Measurements from ENCODE around the gene DGKI. TPM values are rescaled to one million over a fixed set of nuclear protein-coding genes. Genes with fewer than 3 reads are reported as not detected.
A peak's percentile ranks its signal among the peaks of the same experiment; 100 is the strongest.

DGKI gene
- 1.4 TPM for polyA plus RNA-seq
- long read RNA-seq, donor 1, result 0 reads
- long read RNA-seq, donor 2, partial matches to known transcripts, result 976 of 976 reads
- long read RNA-seq, donor 2, other reads (novel, unspliced or antisense), result 0 of 976 reads
- long read RNA-seq, donor 3, result 0 reads
- long read RNA-seq, donor 4, result 0 reads
- long read RNA-seq, donor 5, partial matches to known transcripts, result 437 of 437 reads
- long read RNA-seq, donor 5, other reads (novel, unspliced or antisense), result 0 of 437 reads
- long read RNA-seq, donor 6, partial matches to known transcripts, result 1,130 of 1,130 reads
- long read RNA-seq, donor 6, other reads (novel, unspliced or antisense), result 0 of 1,130 reads
- long read RNA-seq, donor 7, result 0 reads
- long read RNA-seq, donor 8, partial matches to known transcripts, result 0 of 5 reads
- long read RNA-seq, donor 8, other reads (novel, unspliced or antisense), result 5 of 5 reads
- long read RNA-seq, donor 9, partial matches to known transcripts, result 1,136 of 1,136 reads
- long read RNA-seq, donor 9, other reads (novel, unspliced or antisense), result 0 of 1,136 reads
- long read RNA-seq, donor 10, result 0 reads
- long read RNA-seq, donor 11, result 0 reads

DNA sequence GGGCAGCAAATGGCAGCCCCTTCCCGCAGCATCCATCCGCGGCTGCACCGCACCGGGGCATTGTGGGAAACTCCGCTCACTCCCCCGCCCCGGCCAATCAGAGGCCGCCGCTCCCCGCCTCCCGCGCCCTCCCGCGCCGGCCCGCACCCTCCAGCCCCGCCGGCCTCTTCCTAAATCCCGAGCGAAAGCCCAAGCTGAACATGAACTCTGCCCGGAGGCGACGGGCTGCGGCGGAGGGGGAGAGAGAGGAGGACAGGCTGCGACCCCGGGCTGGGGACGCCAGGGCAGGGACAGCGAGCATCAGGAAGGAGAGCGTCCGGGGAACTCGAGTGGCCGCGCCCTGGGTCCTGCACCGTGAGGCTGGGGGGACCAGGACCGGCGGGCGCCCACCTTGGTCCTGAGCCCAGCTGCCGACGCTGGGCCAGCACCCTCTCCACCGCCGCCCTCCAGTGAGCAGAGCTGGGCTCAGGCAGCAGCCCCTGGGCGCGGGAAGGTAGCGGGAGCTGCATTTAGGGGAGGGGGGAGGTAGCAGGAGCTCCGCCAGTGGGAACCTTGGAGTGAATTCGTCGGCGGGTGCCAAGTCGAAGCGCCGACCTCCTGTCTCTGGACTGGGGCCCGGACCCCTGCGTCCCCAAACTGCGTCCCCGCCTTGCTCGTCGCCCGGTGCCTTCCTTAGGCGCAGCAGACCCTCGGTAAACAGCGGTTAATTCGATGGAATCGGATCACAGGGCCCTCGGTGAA is at the start of gene DGKI:
Gene DGKI (minus strand): TSS at position 148 of the 741 bp plus-strand sequence.
- Histone ChIP-seq H3K4me3 (ENCODE audit: low read length) (peak within 1 kb of the TSS; percentile 28), H3K4me1 (ENCODE audit: control insufficient read depth, insufficient read depth, low read length) (no peaks in the 10 kb centered on the region), H3K9me3 (ENCODE audit: control insufficient read depth, low read depth, low read length) (peaks cover 7% of the 10 kb centered on the region), H3K27me3 (ENCODE audit: control insufficient read depth, insufficient read depth, low read length) (peaks cover 56% of the 10 kb centered on the region), H3K27ac (ENCODE audit: low read length) (peak within 1 kb of the TSS; percentile 22), H3K36me3 (ENCODE audit: control insufficient read depth, insufficient read depth, low read length) (no peaks in the 10 kb centered on the region)
- peak in 1 of 2 donors; percentile 27 for DNase-seq
- 0% methylated on average over 5 of the region's 66 CpGs for WGBS (ENCODE audit: insufficient coverage, low lambda C conversion rate)

DNA sequence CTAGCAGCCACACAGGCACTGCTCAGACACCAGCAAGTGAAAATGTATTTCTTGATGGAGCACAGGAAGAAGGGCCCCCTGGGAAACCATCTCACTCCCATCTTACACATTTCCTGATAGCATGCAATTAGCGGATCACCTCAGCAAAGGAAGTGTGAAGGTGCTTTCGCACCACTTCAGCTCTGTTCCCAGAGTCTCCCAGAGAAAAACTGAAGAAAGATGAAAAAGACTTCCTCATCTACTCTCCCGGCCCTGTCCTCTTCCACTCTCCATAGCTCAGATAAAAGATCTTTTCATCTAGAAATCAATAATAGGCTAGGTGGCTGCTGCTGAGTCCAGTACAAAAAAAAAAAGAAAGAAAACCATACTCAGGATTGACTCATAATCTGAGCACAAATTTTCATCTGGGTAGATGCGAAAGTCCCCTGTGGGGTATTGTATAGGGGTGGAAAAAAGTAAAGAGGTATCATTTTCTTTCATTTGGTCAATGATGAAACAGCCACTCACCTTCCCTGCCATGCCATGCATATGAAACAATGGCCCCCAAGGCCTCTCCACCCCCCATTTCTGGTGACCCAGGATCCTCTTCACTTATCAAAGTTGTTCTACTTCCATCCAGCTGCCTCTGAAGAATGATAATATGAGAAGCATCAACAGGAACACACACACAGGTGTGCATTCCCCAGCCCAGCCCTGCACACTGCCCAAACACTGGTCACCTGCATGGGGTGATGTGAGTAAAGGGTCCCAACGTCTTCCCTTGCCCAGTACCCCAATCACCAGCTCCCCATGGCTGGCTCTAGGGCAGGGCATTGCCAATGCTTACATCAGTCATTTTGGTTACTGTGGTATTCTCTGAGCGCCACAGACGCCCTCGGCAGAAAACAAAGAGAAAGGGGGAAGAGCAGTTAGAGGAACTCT is 48.8 kb upstream of the DGKI start:
- Histone ChIP-seq H3K36me3 (ENCODE audit: control insufficient read depth, insufficient read depth, low read length) (peaks cover 62% of the 10 kb centered on the region), H3K9me3 (ENCODE audit: control insufficient read depth, low read depth, low read length) (no peaks in the 10 kb centered on the region), H3K4me1 (ENCODE audit: control insufficient read depth, insufficient read depth, low read length) (peaks cover 3% of the 10 kb centered on the region), H3K27me3 (ENCODE audit: control insufficient read depth, insufficient read depth, low read length) (no peaks in the 10 kb centered on the region), H3K4me3 (ENCODE audit: low read length) (no peak overlapping the region), H3K27ac (ENCODE audit: low read length) (no peak overlapping the region)
- DNase-seq, result no peak
- 100% methylated on average over 1 of the region's 8 CpGs for WGBS (ENCODE audit: insufficient coverage, low lambda C conversion rate)

DNA sequence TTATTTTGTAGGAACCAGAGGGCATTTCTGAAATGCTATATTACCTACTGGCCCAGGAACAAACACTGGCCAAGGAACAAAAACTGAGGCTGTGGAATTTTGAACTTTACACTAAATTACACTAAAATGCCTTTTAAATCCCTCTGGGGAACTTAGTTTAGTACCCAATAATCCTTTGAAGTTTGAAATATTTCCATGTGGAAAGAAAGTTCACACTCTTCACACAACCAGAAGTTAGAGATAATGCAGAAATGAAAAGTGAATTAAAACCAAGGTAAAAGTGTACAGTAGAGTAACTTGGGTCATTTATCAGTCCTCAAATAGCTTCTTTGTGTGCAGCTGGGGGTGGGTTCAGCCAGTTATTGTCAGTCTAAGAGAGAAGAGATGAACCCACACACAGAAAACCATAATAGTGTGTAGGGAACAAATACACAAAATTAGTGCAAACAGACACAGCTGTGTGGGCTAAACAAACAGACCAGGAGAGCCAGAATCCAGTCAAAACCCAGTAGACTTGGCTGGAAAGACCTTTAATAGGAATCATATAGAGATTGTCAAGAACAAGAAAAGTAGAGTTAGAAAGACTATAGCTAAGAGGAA is 46.5 kb upstream of the DGKI start:
- Histone ChIP-seq H3K4me1 (ENCODE audit: control insufficient read depth, insufficient read depth, low read length) (no peaks in the 10 kb centered on the region), H3K9me3 (ENCODE audit: control insufficient read depth, low read depth, low read length) (no peaks in the 10 kb centered on the region), H3K4me3 (ENCODE audit: low read length) (no peak overlapping the region), H3K27ac (ENCODE audit: low read length) (no peak overlapping the region), H3K36me3 (ENCODE audit: control insufficient read depth, insufficient read depth, low read length) (peaks cover 61% of the 10 kb centered on the region), H3K27me3 (ENCODE audit: control insufficient read depth, insufficient read depth, low read length) (no peaks in the 10 kb centered on the region)
- no peak for DNase-seq

DNA sequence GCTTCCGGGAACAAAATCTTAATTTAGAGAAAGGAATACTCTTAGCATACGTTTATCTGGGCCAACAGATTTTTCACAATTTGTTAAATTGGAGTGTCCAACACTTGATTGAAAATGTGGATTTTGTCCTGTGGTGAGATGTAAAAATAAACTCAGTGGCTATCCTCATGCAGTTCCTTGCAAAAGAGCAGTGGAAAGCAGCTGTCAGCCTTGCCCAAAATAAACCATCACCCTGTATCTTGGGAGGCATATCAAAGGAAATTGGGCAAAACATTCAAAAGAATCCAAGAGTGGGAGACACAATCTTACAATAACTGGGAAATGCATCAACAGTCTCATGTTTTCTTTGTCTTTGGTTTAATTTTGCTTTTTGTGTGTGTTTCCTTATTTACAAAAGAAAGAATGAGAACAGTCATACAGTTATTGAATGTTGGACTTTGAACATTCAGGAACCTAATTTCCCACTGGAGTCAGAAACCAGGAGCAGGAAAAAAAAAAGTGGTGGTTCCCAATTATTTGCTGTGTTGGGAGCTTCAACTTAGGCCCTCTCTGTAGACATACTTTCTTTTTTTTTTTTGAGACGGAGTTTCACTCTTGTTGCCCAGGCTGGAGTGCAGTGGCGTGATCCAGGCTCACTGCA is 44.4 kb upstream of the DGKI start:
- Histone ChIP-seq H3K9me3 (ENCODE audit: control insufficient read depth, low read depth, low read length) (no peaks in the 10 kb centered on the region), H3K27ac (ENCODE audit: low read length) (no peak overlapping the region), H3K36me3 (ENCODE audit: control insufficient read depth, insufficient read depth, low read length) (peaks cover 62% of the 10 kb centered on the region), H3K4me1 (ENCODE audit: control insufficient read depth, insufficient read depth, low read length) (no peaks in the 10 kb centered on the region), H3K4me3 (ENCODE audit: low read length) (no peak overlapping the region), H3K27me3 (ENCODE audit: control insufficient read depth, insufficient read depth, low read length) (no peaks in the 10 kb centered on the region)
- no peak for DNase-seq
- WGBS (ENCODE audit: insufficient coverage, low lambda C conversion rate), result no CpG with 5 or more reads among the region's 4 CpGs

DNA sequence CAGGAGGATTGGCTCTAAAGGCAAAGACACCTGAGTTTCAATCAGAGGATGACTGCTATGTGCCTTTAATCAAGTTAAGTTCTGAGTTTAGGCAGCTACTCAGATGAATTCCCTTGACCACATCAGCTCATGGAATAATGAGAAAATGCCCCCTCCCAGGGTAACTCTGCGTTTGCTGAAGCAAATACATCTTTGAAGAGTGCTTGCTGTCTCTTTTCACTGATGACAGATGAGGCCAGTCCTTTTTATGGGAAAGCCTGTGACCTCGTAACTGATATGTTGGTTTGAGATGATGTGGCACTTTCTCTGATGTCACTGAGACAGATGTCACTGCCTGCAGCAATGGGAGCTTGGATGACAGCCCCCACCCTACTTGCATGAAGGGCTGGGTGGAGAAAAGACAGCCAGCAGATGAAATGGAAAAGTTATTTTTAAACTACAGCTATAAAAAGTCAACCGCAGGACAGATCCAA is 43.7 kb upstream of the DGKI start:
- peaks cover 62% of the 10 kb centered on the region for H3K36me3 ChIP-seq (ENCODE audit: control insufficient read depth, insufficient read depth, low read length)
- no peaks in the 10 kb centered on the region for H3K9me3 ChIP-seq (ENCODE audit: control insufficient read depth, low read depth, low read length)
- no peak overlapping the region for H3K27ac ChIP-seq (ENCODE audit: low read length)
- H3K4me1 ChIP-seq (ENCODE audit: control insufficient read depth, insufficient read depth, low read length), result no peaks in the 10 kb centered on the region
- H3K4me3 ChIP-seq (ENCODE audit: low read length), result no peak overlapping the region
- H3K27me3 ChIP-seq (ENCODE audit: control insufficient read depth, insufficient read depth, low read length), result no peaks in the 10 kb centered on the region
- DNase-seq, result no peak
- 100% methylated on average over 1 of the region's 3 CpGs for WGBS (ENCODE audit: insufficient coverage, low lambda C conversion rate)

DNA sequence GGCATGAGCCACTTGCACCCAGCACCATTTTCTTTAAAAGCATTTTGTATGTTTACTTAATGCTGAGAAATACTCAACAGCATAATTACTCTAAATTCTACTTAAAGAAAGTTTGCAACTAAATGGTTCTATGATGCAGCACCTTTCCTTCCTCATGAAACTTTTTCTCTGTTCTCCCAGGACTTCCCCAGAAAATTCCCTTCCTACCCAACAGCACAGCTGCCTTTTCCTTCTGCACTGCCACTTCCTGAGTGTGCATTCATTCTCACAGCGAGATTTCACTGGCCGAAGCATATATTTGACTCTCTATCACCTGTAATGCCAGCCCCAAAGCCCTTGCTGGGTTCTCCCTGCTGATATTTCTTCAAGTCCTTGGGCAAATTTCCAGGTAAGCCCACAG is 41.5 kb upstream of the DGKI start:
- WGBS (ENCODE audit: insufficient coverage, low lambda C conversion rate), result no CpG with 5 or more reads among the region's 2 CpGs
- peaks cover 57% of the 10 kb centered on the region for H3K36me3 ChIP-seq (ENCODE audit: control insufficient read depth, insufficient read depth, low read length)

DNA sequence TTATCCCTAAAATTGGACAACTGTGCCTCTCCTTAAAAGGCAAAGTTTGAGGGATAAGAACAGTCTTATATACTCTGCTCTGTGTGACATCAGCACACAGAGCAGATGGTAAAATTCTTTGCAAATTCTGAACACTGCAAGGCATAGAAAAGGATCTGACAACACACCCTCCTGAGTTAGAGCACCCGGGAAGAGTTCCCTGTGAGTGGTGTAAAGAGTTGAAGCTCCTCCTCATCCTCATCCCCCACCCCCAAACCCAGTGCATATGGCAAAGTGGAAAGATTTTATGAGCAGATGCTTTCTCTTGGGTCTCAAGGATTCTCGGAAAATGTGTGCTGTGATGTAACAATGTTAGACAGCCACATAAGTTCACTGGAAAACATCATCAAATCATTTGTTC is 40.0 kb upstream of the DGKI start:
- Histone ChIP-seq H3K4me3 (ENCODE audit: low read length) (no peak overlapping the region), H3K27ac (ENCODE audit: low read length) (peak overlapping the region; percentile 4), H3K9me3 (ENCODE audit: control insufficient read depth, low read depth, low read length) (peaks cover 7% of the 10 kb centered on the region), H3K36me3 (ENCODE audit: control insufficient read depth, insufficient read depth, low read length) (peaks cover 65% of the 10 kb centered on the region), H3K27me3 (ENCODE audit: control insufficient read depth, insufficient read depth, low read length) (no peaks in the 10 kb centered on the region), H3K4me1 (ENCODE audit: control insufficient read depth, insufficient read depth, low read length) (no peaks in the 10 kb centered on the region)
- no peak for DNase-seq
- WGBS (ENCODE audit: insufficient coverage, low lambda C conversion rate), result no CpG with 5 or more reads among the region's 2 CpGs

More for the DNA sequence above, 41.5 kb upstream of the DGKI start:
- no peaks in the 10 kb centered on the region for H3K27me3 ChIP-seq (ENCODE audit: control insufficient read depth, insufficient read depth, low read length)
- H3K9me3 ChIP-seq (ENCODE audit: control insufficient read depth, low read depth, low read length), result no peaks in the 10 kb centered on the region
- no peak for DNase-seq
- no peaks in the 10 kb centered on the region for H3K4me1 ChIP-seq (ENCODE audit: control insufficient read depth, insufficient read depth, low read length)
- H3K4me3 ChIP-seq (ENCODE audit: low read length), result no peak overlapping the region
- H3K27ac ChIP-seq (ENCODE audit: low read length), result no peak overlapping the region

DNA sequence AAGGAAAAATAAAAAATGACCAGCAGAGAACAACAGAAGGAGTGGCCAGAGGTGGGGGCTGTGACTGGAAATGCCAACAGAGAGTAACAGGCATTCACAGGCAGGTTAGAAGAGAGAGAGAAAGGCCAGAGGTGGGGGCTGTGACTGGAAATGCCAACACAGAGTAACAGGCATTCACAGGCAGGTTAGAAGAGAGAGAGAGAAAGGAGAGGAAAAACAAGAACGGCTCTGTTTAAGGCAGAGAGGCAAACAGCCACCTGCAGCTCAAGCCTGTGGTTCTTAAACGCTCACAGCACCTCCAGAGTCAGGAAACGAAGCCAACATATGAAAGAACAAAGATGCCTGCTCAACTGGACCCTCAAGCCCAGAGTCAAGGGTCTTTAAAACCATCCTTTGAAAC is 39.5 kb upstream of the DGKI start:
- WGBS (ENCODE audit: insufficient coverage, low lambda C conversion rate), result 83% methylated on average over 1 of the region's 3 CpGs
- peaks cover 68% of the 10 kb centered on the region for H3K36me3 ChIP-seq (ENCODE audit: control insufficient read depth, insufficient read depth, low read length)
- no peak for DNase-seq
- peaks cover 7% of the 10 kb centered on the region for H3K9me3 ChIP-seq (ENCODE audit: control insufficient read depth, low read depth, low read length)
- H3K4me1 ChIP-seq (ENCODE audit: control insufficient read depth, insufficient read depth, low read length), result no peaks in the 10 kb centered on the region
- no peak overlapping the region for H3K27ac ChIP-seq (ENCODE audit: low read length)
- no peak overlapping the region for H3K4me3 ChIP-seq (ENCODE audit: low read length)
- H3K27me3 ChIP-seq (ENCODE audit: control insufficient read depth, insufficient read depth, low read length), result no peaks in the 10 kb centered on the region

DNA sequence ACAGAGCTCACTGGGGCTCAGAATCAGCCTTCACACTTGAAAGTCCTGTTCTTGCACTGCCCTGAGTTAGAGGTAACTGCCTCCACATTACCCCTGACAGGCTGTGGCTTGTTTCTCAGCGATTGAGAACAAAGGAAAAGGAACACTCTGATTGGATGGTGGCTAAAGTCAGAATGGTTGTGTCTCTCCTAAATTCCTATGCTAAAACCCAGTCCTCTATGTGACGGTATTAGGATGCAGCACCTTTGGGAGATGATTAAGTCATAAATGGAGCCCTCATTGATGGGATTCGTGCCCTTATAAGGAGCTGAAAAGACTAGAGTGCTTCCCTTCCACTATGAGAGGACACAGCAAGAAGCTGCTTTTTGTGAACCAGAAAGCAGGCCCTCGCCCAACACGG is 38.9 kb upstream of the DGKI start:
- H3K4me1 ChIP-seq (ENCODE audit: control insufficient read depth, insufficient read depth, low read length), result no peaks in the 10 kb centered on the region
- H3K36me3 ChIP-seq (ENCODE audit: control insufficient read depth, insufficient read depth, low read length), result peaks cover 74% of the 10 kb centered on the region
- no peaks in the 10 kb centered on the region for H3K27me3 ChIP-seq (ENCODE audit: control insufficient read depth, insufficient read depth, low read length)
- peaks cover 7% of the 10 kb centered on the region for H3K9me3 ChIP-seq (ENCODE audit: control insufficient read depth, low read depth, low read length)
- no peak overlapping the region for H3K27ac ChIP-seq (ENCODE audit: low read length)
- H3K4me3 ChIP-seq (ENCODE audit: low read length), result no peak overlapping the region
- WGBS (ENCODE audit: insufficient coverage, low lambda C conversion rate), result no CpG with 5 or more reads among the region's 5 CpGs
- DNase-seq, result no peak
